Effector CD8-positive, alpha-beta T cell (primary cell): ENCODE measurements around the gene NPBWR2.

ENCODE experiments used
- DNase-seq: peaks from one replicate; lab custom pipeline; 2025; lab: John Stamatoyannopoulos, UW

The NPBWR2 gene

DNA sequence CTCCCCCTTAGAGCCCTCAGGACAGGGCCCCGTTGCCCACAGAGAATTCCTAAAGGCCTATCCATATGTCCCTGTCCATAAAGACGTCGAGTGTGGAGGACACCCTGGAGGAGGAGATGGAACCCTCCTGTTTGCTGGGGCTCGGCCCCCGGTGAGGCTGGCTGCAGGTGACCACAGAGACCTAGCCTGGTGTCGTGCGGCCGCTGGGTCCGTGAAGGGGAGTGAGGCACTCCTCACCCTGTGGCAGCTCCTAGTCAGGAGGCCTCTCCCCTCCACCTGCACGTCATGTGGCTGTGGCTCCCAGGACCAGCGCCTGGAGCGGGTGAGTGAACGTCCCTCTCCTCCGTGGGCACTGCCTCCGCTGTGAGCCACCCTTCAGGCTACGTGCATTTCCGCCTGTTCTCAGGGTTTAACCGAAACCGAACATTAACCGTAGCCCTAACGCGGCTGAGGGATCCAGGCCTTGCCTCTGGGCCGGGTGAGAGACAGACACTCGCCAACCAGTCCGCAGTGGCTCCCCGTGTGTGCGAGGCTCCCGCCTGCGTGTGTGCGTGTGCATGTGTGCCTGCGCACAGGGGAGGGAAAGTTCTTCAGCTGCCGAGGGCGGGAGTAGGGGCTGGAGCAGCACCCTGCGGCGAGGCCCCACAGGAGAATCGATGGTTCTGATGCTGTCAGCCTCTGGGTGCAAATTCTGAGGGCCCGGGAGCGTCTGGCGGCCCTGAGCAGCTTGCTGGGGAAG is 50.3 kb downstream of the NPBWR2 start:
- DNase-seq = no peak

DNA sequence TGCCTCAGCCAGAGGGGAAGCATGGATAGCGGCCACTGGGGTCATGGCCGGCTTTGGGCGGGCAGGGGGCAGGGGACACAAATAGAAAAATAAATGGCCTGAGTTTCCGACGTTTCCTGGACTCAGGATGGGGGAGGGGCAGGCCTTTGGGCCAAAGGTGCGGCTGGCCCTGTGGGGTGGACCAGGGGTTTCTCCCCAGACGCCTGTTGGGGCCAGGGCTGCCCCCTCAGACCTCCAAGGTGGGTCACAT is 50.8 kb downstream of the NPBWR2 start:
- no peak for DNase-seq

DNA sequence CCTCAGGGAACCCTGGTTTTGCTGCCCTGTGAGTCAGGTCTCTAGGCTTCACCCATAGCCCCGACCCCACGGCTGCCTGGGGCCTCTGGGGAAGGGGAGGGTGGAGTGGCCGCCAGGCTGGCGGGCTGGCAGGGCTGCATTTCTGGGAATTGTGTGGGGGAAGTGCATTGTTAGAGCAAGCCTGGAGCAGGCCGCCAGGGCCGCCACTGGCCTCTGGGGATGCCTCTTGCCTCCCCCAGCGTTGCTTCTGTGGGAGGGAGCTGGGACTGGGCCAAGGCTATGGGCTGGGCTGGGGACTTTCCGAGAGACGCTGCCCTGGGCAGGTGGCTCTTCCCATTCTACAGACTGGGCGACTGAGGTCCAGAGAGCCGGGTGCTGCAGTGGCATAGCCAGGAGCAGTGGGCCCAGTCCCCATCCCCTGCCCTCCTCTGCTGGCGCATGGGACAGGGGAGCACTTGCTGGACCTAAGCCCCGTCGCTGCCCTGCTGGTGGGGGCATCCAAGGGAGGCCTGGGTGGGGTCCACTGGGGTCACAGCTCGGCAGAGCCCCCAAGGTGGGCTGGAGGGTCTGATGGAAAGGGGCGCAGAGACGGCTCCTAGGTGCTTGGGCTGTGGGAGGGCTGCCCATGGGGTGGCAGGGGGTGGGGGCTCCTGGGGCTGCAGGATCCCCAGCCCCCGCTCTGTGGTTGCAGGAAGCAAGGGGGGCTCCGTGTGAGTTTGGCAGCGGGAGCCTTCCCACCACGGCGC is 51.3 kb downstream of the NPBWR2 start:
- DNase-seq = no peak

DNA sequence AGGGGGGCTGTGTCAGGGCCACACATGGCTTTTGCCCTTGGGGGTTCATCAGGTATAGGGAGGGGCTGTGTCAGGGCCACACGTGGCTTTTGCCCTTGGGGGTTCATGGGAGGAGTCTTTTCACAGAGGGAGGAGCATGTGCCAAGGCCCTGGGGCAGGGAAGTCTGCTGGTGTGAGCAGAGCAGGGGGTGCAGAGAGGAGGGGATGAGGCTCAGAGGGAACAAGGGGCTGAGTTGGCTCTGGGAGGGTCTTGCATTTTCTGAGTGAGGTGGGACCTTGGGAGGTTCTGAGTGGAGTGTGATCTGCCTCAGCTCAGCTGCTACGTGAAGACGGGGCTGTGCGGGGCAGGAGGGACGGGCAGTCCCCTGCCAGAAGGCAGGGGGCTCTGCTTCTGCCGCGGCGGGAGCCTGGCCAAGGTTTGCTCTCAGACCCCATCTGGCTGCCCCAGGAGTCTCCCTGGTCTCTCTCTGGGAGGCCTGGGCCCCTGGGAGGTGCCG is 51.9 kb downstream of the NPBWR2 start:
- DNase-seq = no peak

DNA sequence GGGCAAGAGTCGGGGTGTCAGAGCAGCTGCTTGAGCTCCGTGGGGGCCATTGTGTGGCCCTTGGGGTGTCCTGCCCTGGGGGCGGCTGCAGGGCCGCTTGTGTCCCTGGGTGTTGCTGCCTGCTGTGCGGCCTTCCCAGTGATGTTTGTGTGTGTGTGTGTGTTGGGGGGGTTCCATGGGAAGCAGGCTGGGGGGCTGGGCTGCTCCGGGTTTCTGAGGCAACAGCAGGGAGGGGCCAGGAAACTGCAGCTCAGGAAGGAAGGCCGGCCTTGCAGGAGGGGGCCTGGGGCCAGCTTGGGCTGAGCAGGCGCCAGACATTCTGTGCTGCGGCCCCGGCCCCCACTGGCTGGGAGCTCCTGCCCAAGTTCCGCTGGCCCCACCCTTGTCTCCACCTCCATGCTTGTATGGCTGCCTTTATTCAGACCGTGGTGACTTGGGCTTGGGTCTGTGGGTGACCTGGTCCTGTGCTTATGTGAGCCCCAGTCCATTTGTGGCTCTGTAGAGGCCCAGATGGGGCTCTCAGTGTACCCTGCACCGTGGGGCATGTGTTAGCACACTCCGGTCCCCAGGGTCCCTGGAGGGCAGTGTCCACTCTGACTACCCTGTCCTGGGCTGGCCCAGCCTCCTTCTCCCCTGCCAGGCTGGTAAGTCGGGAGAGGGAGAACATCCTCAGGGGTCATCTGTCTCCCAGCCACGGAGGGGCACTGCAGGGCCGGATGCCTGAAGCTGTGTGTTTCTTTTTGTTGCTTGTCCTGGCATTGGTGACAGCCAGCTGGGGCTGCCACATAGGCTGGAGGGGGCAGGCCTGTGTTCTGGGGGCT is 53.3 kb downstream of the NPBWR2 start:
- no peak for DNase-seq
